H9 (cell line): ENCODE data around the gene CHID1. TPM values are rescaled to one million over a fixed set of nuclear protein-coding genes. Genes with fewer than 3 reads are reported as not detected.

Experiments used
- DNase-seq: peaks from one replicate; pipeline ENCODE4 v3.0.0-alpha.2; 2017
- H2AFZ ChIP-seq: one replicate; pipeline ENCODE4 v1.6.1; 2013; ENCODE audit warnings: mild to moderate bottlenecking, low read length, control low read depth, moderate library complexity
- H2AK5ac ChIP-seq: 2 replicates; pipeline ENCODE4 v1.6.1; 2013; ENCODE audit warnings: low read length, control low read depth, mixed read lengths; ENCODE audit not compliant: insufficient read length
- H2BK120ac ChIP-seq: one replicate; pipeline ENCODE4 v1.6.1; 2013; ENCODE audit warnings: low read depth, mild to moderate bottlenecking, low read length, control low read depth, inconsistent platforms; ENCODE audit not compliant: poor library complexity, severe bottlenecking
- H2BK12ac ChIP-seq: 2 replicates; pipeline ENCODE4 v1.6.1; 2013; ENCODE audit warnings: low read length, control low read depth, mixed read lengths, low read depth; ENCODE audit not compliant: insufficient read length
- H2BK15ac ChIP-seq: 2 replicates; pipeline ENCODE4 v1.6.1; 2013; ENCODE audit warnings: low read depth, low read length, control low read depth
- H2BK20ac ChIP-seq: one replicate; pipeline ENCODE4 v1.6.1; 2013; ENCODE audit warnings: low read depth, mild to moderate bottlenecking, low read length, control low read depth, inconsistent platforms; ENCODE audit not compliant: poor library complexity, severe bottlenecking
- H2BK5ac ChIP-seq: 2 replicates; pipeline ENCODE4 v1.6.1; 2013; ENCODE audit warnings: low read length, control low read depth, mixed read lengths; ENCODE audit not compliant: insufficient read length
- H3K14ac ChIP-seq: 2 replicates; pipeline ENCODE4 v1.6.1; 2013; ENCODE audit warnings: low read length, control low read depth; ENCODE audit not compliant: insufficient read depth
- H3K18ac ChIP-seq: 2 replicates; pipeline ENCODE4 v1.6.1; 2013; ENCODE audit warnings: low read depth, mild to moderate bottlenecking, mixed read lengths, low read length, control low read depth; ENCODE audit not compliant: insufficient read length
- H3K23ac ChIP-seq: 2 replicates; pipeline ENCODE4 v1.6.1; 2013; ENCODE audit warnings: low read length, control low read depth, mixed read lengths, low read depth; ENCODE audit not compliant: insufficient read length
- H3K23me2 ChIP-seq: 2 replicates; pipeline ENCODE4 v1.6.1; 2013; ENCODE audit warnings: low read depth, mild to moderate bottlenecking, mixed read lengths, low read length, control low read depth; ENCODE audit not compliant: insufficient read length, poor library complexity, severe bottlenecking
- H3K27ac ChIP-seq: 2 replicates; pipeline ENCODE4 v1.5.1; 2013; ENCODE audit warnings: low read length, control low read depth, mixed read lengths, low read depth; ENCODE audit not compliant: insufficient read length
- H3K27me3 ChIP-seq: 2 replicates; pipeline ENCODE4 v1.6.1; 2013; ENCODE audit warnings: low read length, control low read depth, inconsistent platforms; ENCODE audit not compliant: insufficient read depth
- H3K4ac ChIP-seq: 2 replicates; pipeline ENCODE4 v1.6.1; 2013; ENCODE audit warnings: low read depth, mild to moderate bottlenecking, control low read depth, inconsistent platforms, low read length, moderate library complexity
- H3K4me1 ChIP-seq: 2 replicates; pipeline ENCODE4 v1.6.1; 2013; ENCODE audit warnings: low read length, control low read depth, inconsistent platforms; ENCODE audit not compliant: insufficient read depth
- H3K4me2 ChIP-seq: 2 replicates; pipeline ENCODE4 v1.6.1; 2013; ENCODE audit warnings: low read length, control low read depth, mixed read lengths; ENCODE audit not compliant: insufficient read length, insufficient read depth
- H3K56ac ChIP-seq: 2 replicates; pipeline ENCODE4 v1.6.1; 2013; ENCODE audit warnings: low read depth, mild to moderate bottlenecking, mixed read lengths, low read length, control low read depth; ENCODE audit not compliant: insufficient read length
- H3K79me1 ChIP-seq: 2 replicates; pipeline ENCODE4 v1.6.1; 2013; ENCODE audit warnings: low read depth, mild to moderate bottlenecking, moderate library complexity, low read length, control low read depth, inconsistent platforms; ENCODE audit not compliant: insufficient read depth, poor library complexity, severe bottlenecking
- H3K79me2 ChIP-seq: 2 replicates; pipeline ENCODE4 v1.6.1; 2013; ENCODE audit warnings: low read length, control low read depth, inconsistent platforms; ENCODE audit not compliant: insufficient read depth
- H3K9ac ChIP-seq: 2 replicates; pipeline ENCODE4 v1.6.1; 2013; ENCODE audit warnings: low read length, control low read depth, mixed read lengths; ENCODE audit not compliant: insufficient read length; ENCODE audit errors: extremely low read depth
- H3K9me3 ChIP-seq: one replicate; pipeline ENCODE4 v1.6.1; 2013; ENCODE audit warnings: low read depth, low read length, inconsistent platforms; ENCODE audit not compliant: control insufficient read depth
- H3T11ph ChIP-seq: one replicate; pipeline ENCODE4 v1.6.1; 2013; ENCODE audit warnings: mild to moderate bottlenecking, low read length, control low read depth, inconsistent platforms
- H4K20me1 ChIP-seq: one replicate; pipeline ENCODE4 v1.6.1; 2013; ENCODE audit not compliant: control insufficient read depth, insufficient read length, insufficient read depth
- H4K5ac ChIP-seq: 2 replicates; pipeline ENCODE4 v1.6.1; 2013; ENCODE audit warnings: low read depth, mild to moderate bottlenecking, mixed read lengths, low read length, control low read depth; ENCODE audit not compliant: insufficient read length
- H4K8ac ChIP-seq: replicated peaks from 2 replicates; pipeline ENCODE4 v1.6.1; 2013; ENCODE audit warnings: low read length, control low read depth, mixed read lengths, low read depth; ENCODE audit not compliant: insufficient read length
- H4K91ac ChIP-seq: 2 replicates; pipeline ENCODE4 v1.6.1; 2013; ENCODE audit warnings: low read depth, mild to moderate bottlenecking, moderate library complexity, mixed read lengths, low read length, control low read depth; ENCODE audit not compliant: insufficient read length
- H3K27ac Mint-ChIP-seq, 3 experiments: 2 replicates in 2 of 3; 3 replicates in 1 of 3; pipeline ENCODE4 v1.8.0; 2020 to 2021; ENCODE audit warnings: mixed read lengths in 3 of 3, mild to moderate bottlenecking in 1 of 3, moderate library complexity in 1 of 3
- H3K27me3 Mint-ChIP-seq: 2 replicates; pipeline ENCODE4 v1.8.0; 2021; ENCODE audit warnings: low read depth, mild to moderate bottlenecking, moderate library complexity, mixed read lengths
- H3K36me3 Mint-ChIP-seq, 3 experiments: 2 replicates in 2 of 3; 3 replicates in 1 of 3; pipeline ENCODE4 v1.8.0; 2020 to 2021; ENCODE audit warnings: low read depth in 3 of 3, mixed read lengths in 3 of 3; ENCODE audit not compliant: insufficient read depth in 1 of 3
- H3K4me1 Mint-ChIP-seq, 2 experiments: 2 replicates each; pipeline ENCODE4 v1.8.0; 2020; ENCODE audit warnings: mixed read lengths in 2 of 2
- H3K4me3 Mint-ChIP-seq, 2 experiments: 2 replicates in 1 of 2; 3 replicates in 1 of 2; pipeline ENCODE4 v1.8.0; 2020 to 2021; ENCODE audit warnings: mild to moderate bottlenecking in 2 of 2, mixed read lengths in 2 of 2, moderate library complexity in 1 of 2
- H3K9me3 Mint-ChIP-seq, 2 experiments: 2 replicates in 1 of 2; 3 replicates in 1 of 2; pipeline ENCODE4 v1.8.0; 2020; ENCODE audit warnings: mild to moderate bottlenecking in 2 of 2, mixed read lengths in 2 of 2, moderate library complexity in 1 of 2
- WGBS: extraction: QIAGEN DNeasy Blood & Tissue Kit; methylation state at CpG from one replicate; pipeline ENCODE4 v1.1.7; 2013; ENCODE audit warnings: missing lambda C conversion rate, low lambda C conversion rate, mixed read lengths; ENCODE audit not compliant: insufficient read length; ENCODE audit errors: extremely low coverage; 5-methylcytosine and 5-hydroxymethylcytosine counted together
- total RNA-seq: library from RNA; stranded (reverse); gene quantifications from 2 replicates; pipeline ENCODE4 v1.2.1, GENCODE V29; 2021
- TF ChIP-seq, protein P1 (sequence below): fragments of 200-600 bp; sonication (generic); conservative IDR thresholded peaks from 3 replicates; pipeline ENCODE4 v1.8.0; 2021; ENCODE audit warnings: antibody characterized with exemption, mild to moderate bottlenecking

The CHID1 gene
- total RNA-seq, 1 experiment from 2014 or later: 89.4 TPM

DNA sequence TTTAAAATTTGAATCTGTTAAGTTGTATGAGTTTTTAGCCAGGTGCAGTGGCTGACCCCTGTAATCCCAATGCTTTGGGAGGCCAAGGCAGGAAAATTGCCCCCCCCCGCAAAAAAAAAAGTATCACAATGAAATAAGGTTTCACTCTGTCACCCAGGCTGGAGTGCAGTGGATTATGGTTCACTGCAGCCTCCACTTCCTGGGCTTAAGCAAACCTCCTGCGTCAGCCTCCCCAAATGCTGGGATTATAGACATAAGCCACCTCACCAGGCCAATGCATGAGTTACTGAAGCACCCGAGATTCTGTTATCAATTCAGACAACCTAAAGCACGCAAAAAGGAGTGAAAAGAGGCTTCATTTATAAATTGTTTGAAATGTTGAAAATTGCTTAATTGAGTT is 2.4 kb upstream of the CHID1 start:
- no peak overlapping the region for H3K4me2 ChIP-seq

More for the DNA sequence above, 2.4 kb upstream of the CHID1 start:
- Histone ChIP-seq H4K5ac (no peak overlapping the region), H3K18ac (no peak overlapping the region), H3K56ac (no peak overlapping the region), H2BK120ac (no peak overlapping the region), H3K79me2 (peaks cover 3% of the 10 kb centered on the region; the same call in 1 of the 2 replicates), H3K27ac (no peak overlapping the region), H2BK15ac (no peak overlapping the region), H3K9me3 (no peaks in the 10 kb centered on the region), H4K20me1 (peaks cover 3% of the 10 kb centered on the region), H2AFZ (no peak overlapping the region), H2AK5ac (no peak overlapping the region), H3K9ac (no peak overlapping the region), H3K27me3 (no peaks in the 10 kb centered on the region), H3K4ac (no peak overlapping the region), H2BK5ac (no peak overlapping the region), H4K91ac (no peak overlapping the region), H2BK20ac (no peak overlapping the region), H4K8ac (no peak overlapping the region), H3K23me2 (peaks cover 18% of the 10 kb centered on the region), H2BK12ac (no peak overlapping the region), H3K14ac (no peak overlapping the region), H3K79me1 (peaks cover 6% of the 10 kb centered on the region), H3K4me1 (no peaks in the 10 kb centered on the region; the same call in 1 of the 2 replicates), H3T11ph (no peak overlapping the region), H3K23ac (no peak overlapping the region)
- peaks cover 9 to 14% of the 10 kb centered on the region in 2 experiments for H3K4me1 Mint-ChIP-seq
- no CpG with 5 or more reads among the region's 4 CpGs for WGBS
- TF ChIP-seq, protein P1, sequence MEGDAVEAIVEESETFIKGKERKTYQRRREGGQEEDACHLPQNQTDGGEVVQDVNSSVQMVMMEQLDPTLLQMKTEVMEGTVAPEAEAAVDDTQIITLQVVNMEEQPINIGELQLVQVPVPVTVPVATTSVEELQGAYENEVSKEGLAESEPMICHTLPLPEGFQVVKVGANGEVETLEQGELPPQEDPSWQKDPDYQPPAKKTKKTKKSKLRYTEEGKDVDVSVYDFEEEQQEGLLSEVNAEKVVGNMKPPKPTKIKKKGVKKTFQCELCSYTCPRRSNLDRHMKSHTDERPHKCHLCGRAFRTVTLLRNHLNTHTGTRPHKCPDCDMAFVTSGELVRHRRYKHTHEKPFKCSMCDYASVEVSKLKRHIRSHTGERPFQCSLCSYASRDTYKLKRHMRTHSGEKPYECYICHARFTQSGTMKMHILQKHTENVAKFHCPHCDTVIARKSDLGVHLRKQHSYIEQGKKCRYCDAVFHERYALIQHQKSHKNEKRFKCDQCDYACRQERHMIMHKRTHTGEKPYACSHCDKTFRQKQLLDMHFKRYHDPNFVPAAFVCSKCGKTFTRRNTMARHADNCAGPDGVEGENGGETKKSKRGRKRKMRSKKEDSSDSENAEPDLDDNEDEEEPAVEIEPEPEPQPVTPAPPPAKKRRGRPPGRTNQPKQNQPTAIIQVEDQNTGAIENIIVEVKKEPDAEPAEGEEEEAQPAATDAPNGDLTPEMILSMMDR: no peak
- peaks cover 0 to 13% (median 3%) of the 10 kb centered on the region in 3 experiments; a peak in 3 of 7 replicates for H3K36me3 Mint-ChIP-seq
- DNase-seq: no peak
- H3K9me3 Mint-ChIP-seq: no peaks in the 10 kb centered on the region
- no peak overlapping the region; a peak in 2 of 5 replicates for H3K4me3 Mint-ChIP-seq
- H3K27ac Mint-ChIP-seq: no peak overlapping the region
- peaks cover 2% of the 10 kb centered on the region; the same call in 1 of the 2 replicates for H3K27me3 Mint-ChIP-seq
